Activated gamma-delta T cell treated with anti-CD3 and anti-CD28 coated beads, Interleukin-2, amount 50 U/mL, for 16 hours (primary cell): ENCODE data around the gene FOXO3B.
"Not testable (repeated sequence)": the region's sequence is repeated elsewhere in the genome, so short reads cannot be mapped to it uniquely, and the experiment has no call there.

ENCODE experiments used
- DNase-seq: peaks from one replicate; pipeline ENCODE4 v3.0.0-alpha.2; 2020; ENCODE audit warnings: low read depth

Gene FOXO3B

GRCh38 chr17:18681767-18682571 lies at the start of gene FOXO3B:
Gene FOXO3B (minus strand): TSS chr17:18682314. CDS start chr17:18681651, 663 bp downstream.
- DNase-seq: peak; percentile 68

GRCh38 chr17:18723509-18723908 lies 41.4 kb upstream of the FOXO3B start:
- DNase-seq: not testable (repeated sequence)

GRCh38 chr17:18722612-18723011 lies 40.5 kb upstream of the FOXO3B start:
- not testable (repeated sequence) for DNase-seq

- DNase-seq: not testable (repeated sequence)
These were observed 39.8 kb upstream of the FOXO3B start for GRCh38 chr17:18721775-18722547.

DNA sequence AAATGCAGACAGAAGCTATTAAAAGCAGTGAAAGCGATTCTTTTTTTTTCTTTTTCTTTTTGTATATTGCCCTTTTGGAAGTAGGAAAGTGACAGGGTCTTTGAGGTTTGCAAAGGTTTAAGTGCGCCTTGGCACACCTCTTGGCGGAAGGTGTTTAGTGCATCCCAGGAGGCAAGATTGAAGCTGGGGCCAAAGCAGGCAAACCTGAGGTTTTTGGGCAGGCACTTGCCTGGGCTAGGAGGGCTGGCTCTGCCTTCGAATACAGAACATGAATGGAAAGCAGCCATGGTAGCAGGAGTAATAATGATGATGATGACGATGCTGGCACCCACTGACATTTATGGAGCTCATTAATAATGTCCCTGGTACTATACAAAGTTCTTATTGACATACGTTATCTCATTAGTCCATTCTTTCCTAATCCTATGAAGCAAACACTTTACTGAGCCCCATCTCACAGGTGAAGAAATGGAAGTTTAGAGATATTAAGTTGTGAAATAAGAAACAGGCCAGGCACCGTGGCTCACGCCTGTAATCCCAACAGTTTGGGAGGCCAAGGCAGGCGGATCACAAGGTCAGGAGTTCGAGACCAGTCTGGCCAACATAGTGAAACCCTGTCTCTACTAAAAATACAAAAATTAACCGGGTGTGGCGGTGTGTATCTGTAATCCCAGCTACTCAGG lies 37.5 kb upstream of the FOXO3B start:
- DNase-seq: not testable (repeated sequence)

GRCh38 chr17:18718643-18719427 lies 36.7 kb upstream of the FOXO3B start:
- not testable (repeated sequence) for DNase-seq

DNA sequence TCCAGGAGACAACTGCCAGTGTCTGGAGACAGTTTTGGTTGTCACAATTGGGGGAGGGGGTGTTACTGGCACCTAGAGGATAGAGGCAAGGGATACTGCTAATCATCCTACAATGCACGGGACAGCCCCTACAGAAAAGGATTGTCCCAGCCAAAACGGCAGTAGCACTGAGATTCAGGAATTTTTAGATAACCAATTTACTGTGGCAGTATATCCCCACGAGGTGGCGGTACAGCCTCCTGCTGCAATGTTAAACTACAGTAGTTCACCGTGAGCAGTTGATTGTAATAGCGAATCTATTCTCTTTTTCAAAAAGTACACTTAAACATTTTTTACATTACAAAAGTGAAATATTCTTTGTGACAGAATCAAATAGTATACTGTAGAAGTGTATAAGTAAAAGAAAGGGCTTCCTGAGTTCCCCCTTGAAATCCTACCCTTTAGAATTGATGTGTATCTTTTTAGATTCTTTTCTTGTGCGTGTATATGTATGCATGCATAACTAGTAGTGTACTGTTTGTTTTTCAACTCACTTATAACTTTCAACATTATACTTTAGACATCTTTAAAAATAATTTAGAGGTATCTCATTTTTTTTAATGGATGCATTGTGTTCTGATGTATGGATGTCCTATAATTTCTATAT lies 30.4 kb upstream of the FOXO3B start:
- peak; percentile 44 for DNase-seq

DNA sequence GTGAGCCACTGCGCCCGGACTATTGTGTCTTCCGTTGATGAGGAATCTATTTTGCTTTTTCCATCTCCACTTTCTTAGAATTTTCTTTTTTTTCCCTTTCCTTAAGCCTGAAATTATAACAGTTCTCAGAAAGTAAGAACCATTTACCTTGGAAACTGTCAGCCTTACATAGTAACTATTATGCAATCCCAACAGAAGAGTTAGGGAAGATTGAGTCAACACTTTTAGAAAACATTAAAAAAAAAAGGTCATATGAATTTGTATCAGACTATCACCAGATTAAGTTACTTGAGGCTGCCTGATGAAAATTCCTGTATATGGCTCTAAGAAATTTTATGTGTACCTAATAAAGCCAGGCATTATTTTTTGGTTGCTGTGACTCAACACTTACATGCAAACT lies 26.1 kb upstream of the FOXO3B start:
- DNase-seq: not testable (repeated sequence)

GRCh38 chr17:18705955-18706354 lies 23.8 kb upstream of the FOXO3B start:
- DNase-seq: not testable (repeated sequence)

DNA sequence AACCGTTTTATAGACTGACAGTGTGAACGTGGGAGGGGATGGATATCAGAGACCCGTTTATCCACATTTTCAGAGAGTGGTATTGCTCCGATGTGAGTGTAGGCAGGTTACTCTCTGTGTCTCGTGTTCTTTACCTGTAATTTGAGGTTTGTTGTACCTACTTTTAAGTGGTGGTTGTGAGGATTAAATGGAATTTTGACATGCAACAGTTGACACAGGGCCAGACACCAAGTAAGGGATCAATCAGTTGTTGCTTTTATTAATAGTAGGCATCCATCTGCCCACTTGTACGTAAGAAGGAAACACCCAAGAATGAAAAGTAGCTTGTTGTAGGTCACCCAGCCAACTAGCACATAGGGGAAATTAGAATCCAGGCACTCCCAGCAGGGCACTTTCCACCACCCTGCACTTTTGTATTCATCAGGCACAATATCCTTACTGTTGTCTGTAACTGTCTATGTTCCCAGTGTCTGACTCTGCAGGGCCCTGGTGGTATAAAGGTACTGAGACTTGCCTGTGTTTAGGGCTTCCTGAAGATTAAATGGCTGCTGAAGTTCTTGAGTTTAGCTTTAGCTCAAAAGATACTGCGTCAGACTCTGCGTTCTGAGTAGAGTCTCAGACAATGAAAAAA lies 16.5 kb upstream of the FOXO3B start:
- DNase-seq: not testable (repeated sequence)

GRCh38 chr17:18695143-18695542 lies 13.0 kb upstream of the FOXO3B start:
- not testable (repeated sequence) for DNase-seq

GRCh38 chr17:18682668-18683067 lies 554 bp upstream of the FOXO3B start:
- not testable (repeated sequence) for DNase-seq

- DNase-seq: not testable (repeated sequence)
These were observed 4.7 kb downstream of the FOXO3B start for GRCh38 chr17:18677381-18677780.

DNA sequence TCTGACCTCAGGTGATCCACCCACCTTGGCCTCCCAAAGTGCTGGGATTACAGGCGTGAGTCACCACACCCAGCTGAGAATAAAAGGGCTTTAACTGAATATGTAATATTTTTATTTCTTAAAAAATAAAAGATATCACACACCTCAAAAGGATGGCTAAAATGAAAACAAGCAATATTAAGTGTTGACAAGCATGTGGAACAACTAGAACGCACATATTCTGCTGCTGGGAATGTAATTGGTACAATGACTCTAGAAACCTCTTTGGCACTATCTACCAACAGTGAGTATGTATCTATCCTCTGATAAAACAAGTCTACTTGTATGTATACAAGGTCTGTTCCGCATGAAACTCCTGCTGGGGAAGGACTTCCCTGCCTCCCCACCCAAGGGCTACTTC lies 5.2 kb downstream of the FOXO3B start:
- DNase-seq: not testable (repeated sequence)

DNA sequence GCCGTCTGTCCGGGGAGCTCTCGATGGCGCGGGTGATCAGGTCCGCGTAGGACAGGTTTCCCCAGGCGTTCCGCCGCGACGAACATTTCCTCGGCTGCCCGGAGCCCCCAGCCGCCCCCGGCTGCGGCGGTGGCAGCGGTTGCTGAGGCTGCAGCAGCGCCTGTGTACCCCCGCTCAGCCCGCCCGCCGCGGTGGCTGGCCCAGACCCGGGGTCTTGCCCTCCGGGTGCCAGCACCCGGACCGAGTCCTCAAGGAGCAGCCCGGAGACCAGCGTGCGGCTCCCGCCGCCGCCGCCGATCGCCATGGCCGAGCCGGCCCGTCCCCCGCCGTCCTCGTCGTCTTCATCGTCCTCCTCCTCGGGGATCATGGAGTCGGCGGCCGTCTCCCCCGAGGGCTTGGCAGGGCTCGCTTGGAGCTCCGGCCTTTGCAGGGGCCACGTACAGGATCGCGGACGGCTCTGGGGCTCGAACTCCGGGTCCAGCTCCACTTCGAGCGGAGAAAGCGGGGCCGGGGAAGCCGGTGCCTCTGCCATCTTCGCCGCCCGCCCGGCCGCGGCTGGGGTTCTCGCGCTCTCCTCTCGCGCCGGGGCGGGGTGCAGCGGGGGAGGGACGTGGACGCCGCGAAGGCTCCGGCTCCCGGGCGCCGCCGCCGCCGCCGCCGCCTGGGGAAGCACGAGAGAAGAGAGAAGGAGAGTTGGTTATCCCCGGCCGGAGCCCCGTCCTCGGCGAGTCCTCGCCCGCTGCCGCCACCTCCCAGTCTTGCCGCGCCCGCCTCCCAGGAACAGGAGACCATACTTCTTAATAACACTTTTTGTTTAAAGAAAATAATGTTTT lies 9.5 kb downstream of the FOXO3B start:
- not testable (repeated sequence) for DNase-seq

DNA sequence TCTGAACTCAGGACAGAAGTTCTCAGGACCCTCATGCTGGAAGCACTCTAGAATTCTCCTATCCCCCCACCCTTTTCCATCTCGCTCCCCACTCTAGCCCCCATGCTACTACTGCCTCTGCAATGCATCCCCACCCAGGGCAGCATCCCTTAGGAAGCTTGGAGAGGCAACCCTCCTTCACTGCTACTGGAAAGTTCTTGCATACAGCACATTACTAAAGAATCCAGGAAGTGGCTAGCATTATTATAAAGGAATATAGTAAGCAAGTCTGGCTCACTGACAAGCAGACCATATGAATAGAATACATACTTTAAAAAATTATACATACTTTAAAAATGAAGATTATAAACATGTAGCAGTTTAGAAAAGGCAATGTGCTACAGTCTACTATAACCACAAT lies 13.5 kb downstream of the FOXO3B start:
- not testable (repeated sequence) for DNase-seq

GRCh38 chr17:18667535-18667934 lies 14.6 kb downstream of the FOXO3B start:
- DNase-seq: not testable (repeated sequence)

GRCh38 chr17:18666326-18666725 lies 15.8 kb downstream of the FOXO3B start:
- DNase-seq: not testable (repeated sequence)

DNA sequence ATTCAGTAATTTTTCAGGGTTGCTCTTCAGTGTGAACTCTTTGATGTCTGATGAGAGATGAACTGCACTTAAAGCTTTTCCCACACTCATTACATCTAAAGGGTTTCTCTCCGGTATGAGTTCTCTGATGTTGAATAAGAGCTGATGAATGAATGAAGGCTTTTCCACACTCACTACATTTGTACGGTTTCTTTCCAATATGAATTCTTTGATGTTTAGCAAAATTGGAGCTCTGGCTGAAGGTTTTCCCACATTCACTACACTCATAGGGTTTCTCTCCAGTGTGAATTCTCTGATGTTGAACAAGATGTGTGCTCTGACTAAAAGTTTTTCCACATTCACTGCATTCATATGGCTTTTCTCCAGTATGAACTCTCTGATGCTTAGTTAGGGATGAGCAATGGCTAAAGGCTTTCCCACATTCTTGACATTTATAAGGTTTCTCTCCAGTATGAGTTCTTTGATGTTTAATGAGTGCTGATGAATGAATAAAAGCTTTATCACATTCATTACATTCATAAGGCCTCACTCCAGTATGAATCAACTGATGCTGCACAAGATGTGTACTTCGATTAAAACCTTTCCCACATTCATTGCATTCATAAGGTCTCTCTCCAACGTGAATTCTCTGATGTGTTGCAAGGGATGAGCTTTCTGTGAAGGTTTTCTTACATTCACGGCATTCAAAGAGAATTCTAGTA lies 20.0 kb downstream of the FOXO3B start:
- not testable (repeated sequence) for DNase-seq
